HG02938 (cell line): Measurements from ENCODE around the gene RAD9B.
"Not testable (repeated sequence)": the region's sequence is repeated elsewhere in the genome, so short reads cannot be mapped to it uniquely, and the experiment has no call there.

ENCODE experiments used
- ATAC-seq: cut with Tn5 transposase; IDR thresholded peaks from one replicate; pipeline ENCODE4 v1.9.1; 2021; ENCODE audit warnings: mild to moderate bottlenecking, moderate library complexity; ENCODE audit not compliant: unreplicated experiment

RAD9B gene

DNA sequence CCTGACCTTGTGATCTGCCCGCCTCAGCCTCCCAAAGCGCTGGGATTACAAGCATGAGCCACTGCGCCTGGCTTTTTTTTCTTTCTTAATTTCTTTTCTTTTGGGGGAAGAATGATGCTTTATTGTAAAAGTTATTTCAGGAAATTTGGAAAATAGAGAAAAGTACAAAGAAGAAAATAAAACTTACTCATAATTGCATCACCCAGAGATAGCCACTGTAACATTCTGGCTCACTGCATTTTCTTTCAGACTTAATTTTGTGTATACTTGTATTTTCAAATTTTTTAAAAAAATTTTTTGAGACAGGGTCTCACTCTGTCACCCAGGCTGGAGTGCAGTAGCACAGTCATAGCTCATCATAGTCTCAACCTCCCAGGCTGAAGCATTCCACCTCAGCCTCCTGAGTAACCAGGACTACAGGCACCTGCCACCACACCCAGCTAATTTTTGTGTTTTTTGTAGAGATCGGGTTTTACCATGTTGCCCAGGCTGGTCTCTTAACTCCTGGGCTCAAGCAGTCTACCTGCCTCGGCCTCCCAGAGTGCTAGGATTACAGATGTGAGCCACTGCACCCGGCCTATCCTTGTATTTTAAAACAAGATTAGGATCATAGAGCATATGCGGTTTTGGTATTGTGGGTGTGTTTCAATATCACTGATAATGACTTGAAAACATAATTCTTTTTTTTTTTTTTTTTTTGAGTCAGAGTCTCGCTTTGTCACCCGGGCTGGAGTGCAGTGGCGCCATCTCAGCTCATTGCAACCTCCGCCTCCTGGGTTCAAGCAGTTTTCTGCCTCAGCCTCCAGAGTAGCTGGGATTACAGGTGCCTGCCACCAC is 19.0 kb downstream of the RAD9B start:
- not testable (repeated sequence) for ATAC-seq

DNA sequence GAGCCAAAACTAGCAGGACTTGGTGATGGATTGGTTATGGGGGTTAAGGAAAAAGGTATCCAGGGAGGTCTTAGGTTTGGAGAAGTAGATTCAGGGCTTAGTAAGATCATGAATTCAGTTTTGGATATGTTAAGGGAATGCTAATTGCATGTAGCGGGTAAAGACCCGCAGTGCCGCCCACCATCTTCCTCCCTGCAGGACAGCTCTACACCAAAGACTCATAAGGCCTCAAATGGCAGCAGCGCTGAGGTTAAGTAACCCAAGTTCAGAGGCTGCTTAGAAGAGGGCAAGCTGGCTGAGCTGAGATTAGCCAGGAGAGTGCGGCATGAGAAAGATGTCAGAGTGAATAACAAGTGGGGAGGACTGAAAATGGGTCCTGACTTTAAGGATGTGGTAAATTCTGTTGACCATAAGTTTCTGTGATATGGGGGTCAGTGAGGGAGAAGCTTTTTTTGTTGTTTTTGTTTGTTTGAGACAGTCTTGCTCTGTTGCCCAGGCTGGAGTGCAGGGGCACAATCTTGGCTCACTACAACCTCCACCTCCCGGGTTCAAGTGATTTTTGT is 26.2 kb downstream of the RAD9B start:
- ATAC-seq: no peak

DNA sequence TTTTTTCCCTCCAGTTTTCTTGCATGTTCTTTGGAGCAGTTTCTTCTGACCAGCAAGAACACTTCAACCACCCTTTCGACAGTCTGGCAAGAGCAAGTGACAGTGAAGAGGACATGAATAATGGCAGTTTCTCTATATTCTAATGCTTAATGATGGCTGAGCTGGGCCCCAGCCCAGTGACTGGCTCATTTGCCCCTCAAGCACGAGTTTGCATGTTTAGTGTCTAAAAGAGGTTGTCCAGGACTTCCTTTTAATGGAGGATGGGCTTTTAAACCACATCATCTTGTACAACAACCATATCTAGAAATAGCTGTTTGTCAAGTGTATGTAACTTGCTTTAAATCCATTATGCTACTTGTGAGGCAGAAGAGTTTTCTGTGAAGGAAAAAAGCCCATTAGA is 28.4 kb downstream of the RAD9B start:
- no peak for ATAC-seq

DNA sequence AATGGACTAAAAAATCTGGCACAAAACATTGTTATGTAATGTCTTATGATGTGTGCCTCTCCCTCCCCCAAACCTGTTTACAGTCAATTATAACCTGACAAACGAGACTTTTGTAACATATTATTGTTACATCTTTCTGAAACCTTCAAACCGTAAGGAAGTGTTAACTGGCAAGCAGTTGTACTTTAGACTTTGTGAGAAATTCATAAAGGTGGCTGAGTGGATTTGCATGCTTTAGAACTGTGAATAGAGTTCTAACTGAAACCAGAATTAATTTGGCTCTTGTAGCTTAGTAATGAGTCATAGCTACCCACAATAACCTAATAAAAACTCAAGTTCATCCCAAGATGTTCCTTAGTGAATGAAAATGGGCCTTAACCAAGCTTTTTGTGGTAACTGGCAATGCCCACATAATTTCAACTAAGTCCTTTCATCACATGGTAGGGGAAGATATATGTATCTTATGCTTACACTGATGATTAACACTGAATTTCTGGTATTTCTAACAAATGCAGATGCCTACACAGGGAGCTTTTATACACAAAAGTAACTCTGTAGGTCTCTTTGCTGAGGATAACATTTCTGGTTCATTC is 29.7 kb downstream of the RAD9B start:
- peak; percentile 89 for ATAC-seq

DNA sequence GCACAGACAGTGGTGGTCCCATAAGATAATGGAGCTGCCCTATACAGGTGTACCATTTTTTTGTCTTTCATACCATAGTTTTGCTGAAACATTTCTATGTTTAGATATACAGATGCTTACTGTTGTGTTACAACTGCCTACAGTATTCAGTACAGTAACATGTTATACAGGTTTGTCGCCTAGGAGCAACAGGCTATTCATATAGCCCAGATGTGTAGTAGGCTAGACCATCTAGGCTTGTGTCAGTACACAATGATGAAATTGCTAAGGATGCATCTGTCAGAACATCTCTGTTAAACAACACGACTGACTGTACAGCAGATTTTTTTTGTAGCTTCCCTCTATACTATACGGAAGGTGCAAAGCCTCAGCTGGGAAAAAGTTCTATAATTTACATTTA is 30.5 kb downstream of the RAD9B start:
- ATAC-seq: no peak

DNA sequence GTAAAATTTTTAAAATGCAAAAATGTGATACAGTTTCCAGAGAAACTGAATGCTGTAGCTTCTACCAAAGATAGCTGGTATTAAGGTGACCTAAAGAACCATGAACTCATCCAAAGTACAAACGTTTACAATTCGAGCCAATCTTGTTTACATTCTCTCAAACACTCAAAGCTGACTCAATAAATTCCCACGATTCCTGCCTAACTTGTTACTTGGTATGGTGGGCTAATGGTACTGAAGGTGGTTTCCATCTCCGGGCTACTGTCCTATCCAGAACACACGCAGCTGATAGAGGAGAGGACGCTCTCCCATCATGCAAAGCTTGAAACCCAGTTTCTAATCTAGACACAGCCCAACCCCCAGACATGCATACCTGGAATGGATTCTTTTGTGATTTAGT is 31.5 kb downstream of the RAD9B start:
- no peak for ATAC-seq

DNA sequence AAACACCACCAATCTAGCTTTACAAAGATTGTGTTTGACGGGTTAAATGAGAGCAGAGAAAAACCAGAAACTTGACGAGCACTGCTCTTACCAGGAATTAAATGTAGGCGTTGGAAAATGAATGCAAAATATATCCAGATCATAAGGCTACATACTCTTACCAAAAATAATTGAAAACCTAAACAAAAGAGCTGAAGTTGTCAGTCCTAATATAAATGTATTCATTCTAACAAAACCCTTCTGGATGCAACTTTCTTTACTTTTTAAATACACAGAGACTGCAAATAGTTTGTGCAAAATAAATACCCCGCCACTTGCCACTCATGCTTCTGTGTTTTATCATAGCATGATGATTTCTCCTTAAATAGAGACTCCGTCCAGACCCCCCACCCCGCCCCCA is 32.7 kb downstream of the RAD9B start:
- no peak for ATAC-seq

DNA sequence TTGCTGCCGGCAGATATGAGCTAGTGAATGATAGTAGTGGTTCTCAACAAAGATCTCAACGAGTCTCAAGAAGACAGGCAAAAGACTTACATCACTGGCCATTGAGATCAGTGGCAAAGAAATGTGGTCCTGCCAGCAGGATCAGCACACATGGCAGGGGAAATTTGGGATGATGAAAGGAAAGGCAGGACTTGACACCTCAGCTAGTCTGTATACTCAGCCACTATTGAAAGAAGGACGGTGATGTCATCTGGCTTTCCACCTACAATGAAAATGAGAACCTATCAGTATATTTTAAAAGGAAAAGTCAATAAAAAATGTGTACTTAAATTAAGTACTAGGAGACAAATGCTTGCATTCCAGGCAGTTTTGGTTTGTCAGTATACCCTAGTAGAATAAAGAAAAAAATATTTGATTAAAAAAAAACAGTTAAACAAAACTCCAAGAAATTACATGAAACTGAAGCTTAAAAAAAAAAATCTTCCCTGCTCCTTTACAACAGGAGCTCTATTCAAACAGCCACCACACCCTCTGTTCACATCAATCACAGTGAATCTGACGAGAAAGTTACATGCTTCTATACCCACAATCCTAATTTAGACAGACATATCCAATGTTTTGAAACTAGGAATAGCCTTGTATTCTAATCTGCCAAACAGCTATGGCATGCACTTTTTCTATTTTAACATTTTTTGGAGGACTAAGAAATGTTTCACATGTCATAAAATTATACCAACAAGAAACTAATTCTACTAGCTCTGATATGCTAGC is 34.9 kb downstream of the RAD9B start:
- ATAC-seq: no peak

DNA sequence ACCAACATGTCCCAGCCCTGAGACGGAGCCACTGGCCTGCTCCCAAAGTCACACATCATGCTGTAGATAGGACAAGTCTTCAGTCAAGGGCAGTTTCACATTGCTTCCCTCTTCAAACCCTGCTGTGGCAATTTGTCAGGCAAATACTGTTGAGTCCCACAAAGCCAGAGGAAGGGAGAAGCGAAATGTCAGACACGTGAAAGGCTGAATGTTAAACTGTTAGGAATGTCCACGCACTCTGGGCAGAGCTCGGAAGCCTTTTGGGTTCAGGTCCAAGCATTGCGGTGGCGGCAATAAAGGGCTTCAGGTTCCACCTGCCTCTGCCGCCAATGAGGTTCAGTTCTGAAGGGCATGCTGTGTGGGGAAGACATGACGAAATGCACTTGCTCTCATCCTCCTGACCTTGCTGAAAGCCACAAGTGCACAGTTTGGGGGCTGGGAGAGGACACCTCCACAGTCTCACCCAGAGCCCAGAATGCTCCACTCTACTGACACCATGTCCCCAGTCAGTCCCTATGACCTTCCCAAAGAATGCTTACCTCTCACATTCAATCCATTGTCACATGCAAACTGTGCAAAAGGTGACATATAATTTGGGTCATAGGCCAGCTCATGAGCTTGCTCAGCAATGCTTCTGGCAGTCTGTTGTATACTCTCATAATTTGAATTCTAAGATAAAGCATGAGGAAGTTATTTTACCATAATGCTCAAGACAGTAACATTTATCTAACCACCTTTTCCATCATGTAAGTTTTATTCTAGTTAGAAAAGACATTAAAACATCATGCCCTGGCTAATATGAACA is 35.7 kb downstream of the RAD9B start:
- no peak for ATAC-seq

DNA sequence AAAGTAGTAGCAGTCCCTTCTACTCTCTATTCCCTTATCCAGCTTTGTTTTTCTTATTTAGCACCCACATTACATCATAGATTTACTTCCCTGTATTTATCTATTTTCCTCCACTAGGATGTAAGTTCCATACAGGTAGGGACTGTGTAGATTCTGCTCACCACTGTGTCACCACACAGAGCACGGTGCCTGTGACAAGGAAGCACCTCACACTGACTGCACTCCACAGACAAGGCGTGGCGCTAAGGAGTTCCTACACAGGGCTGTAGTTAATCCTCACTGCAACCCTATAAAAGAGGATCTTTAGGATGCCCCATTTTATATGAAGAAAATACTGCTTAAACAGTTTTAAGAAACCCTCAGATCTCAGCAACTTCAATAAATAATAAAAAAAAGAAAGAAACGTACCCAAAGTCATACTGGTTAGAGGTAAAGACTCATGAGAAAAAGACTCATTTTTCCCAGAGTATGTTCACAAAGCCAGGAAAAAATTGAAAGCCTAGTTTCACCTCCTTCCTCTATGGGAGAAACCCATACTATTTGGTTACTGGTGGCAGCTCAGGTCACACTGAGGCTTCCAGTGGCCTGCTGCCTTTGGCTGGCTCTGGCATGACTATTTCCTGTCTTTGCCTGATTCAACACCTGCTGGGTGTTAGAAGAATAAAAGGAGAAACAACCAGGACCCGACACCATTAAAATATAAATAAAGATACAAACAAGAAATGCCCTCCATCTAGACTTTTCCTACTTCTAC is 36.9 kb downstream of the RAD9B start:
- no peak for ATAC-seq

DNA sequence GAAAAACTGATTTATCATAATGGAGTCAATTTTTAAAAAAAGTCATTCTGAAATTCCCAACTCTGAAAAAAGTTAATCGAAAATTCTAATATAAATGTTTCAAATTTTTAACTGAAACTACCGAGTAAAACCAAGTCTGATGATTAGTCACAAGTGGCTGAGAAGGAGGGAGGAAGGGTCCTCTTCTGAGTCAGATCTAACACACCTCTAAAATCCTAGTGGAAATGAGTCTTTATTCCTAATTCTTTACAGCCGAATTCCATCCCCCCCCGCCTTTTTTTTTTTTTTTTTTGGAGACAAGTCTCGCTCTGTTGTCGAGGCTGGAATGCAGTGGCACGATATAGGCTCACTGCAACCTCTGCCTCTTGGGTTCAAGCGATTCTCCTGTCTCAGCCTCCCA is 37.9 kb downstream of the RAD9B start:
- no peak for ATAC-seq

DNA sequence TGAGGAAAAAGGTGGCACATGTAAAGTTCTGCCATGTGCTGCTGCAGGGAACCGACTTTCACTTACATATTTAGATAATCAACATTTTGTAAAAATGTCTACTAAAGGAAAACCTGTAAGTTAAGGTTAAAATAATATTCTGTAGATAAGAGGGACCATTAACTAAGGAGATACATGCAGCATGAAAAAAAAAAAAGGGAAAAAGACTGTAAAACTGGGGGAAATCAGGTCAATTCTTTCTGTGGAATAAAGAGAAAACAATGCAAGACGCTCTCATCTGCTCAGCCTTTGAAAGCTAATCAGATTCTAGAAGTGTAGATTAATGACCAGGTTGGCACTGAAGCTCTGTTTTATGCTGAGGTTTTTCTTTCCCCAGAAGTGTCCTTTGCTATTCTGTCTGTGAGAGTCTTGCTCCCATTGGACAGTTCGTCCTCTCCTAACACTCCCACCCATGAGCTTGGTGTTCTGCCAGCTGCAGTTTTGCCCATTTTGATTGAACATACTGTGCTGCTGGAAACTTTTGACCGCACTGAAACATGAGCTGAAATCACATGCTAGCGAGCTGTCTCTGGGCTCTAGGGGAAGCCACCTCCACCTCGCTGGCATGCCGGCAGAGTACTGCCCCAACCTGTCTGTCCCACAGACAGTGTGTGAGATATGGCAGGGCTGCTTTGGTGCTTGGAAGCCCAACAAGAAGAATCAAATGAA is 41.3 kb downstream of the RAD9B start:
- ATAC-seq: no peak

DNA sequence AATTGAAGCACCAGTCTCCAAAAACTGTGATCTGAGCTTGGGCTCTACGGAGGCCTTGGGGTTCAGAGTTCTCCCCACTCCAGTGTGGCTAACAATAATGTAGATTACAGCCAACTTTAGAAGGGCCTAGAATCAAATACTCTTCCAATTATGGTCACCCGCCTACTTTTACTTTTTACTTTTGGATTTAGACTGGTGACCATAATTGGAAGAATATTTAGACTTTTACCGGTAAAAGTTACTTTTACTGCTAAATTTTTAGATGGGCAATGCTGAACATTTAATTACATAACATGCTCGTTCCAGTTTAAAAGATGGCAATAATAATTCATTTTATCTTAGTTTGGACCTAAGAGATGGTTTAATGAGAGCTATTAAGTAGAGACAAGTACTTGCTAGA is 41.8 kb downstream of the RAD9B start:
- no peak for ATAC-seq

DNA sequence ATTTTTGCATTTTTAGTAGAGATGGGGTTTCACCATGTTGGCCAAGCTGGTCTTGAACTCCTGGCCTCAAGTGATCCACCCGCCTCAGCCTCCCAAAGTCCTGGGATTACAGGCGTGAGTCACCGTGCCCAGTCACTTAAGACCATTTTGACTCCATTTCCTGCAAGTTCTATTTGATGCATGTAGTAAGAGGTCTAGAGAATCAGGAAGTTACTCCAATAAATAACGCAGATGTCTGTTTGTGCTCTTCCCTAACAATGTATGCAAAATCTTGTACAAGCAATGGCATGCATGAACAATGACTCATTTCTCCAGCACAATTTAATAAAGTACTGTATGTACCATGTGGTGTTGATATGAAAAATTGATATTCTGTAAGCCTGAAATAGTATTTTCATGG is 43.1 kb downstream of the RAD9B start:
- ATAC-seq: not testable (repeated sequence)

DNA sequence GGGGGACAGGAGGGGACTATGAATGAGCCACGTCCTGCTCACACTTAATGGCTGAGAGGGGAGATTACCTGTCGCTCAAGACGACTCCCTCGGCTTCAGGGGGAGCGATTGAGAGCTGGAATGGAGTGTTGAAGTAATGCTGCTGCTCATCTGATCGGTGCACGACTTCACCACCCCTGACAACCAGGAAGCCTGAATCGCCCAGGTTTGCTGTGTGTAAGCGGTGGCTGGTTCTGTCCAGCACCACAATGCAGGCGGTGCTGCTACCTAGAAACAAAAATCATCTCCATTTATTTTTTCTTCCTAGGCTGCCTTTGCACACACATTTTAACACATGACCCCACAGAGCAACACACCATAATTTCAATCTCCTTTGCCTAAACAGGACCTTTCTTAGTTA is 43.7 kb downstream of the RAD9B start:
- no peak for ATAC-seq

DNA sequence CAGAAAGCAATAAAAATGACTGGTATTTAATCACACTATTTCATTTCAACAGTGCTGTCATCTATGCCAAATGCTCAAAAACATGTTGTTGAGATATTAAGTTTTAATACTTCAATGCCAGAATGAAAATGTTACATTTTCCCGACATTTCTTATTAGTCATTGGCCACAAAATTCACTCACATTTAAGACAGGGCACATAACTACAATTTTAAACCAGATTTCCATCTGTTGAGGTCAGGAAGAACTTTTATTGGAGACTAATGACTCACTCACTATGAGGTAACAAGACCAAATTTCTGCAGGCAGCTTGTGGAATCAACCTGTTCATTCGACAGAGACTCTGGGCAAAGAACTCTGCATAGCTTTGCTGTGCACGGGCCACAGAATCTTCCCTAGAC is 44.2 kb downstream of the RAD9B start:
- no peak for ATAC-seq

DNA sequence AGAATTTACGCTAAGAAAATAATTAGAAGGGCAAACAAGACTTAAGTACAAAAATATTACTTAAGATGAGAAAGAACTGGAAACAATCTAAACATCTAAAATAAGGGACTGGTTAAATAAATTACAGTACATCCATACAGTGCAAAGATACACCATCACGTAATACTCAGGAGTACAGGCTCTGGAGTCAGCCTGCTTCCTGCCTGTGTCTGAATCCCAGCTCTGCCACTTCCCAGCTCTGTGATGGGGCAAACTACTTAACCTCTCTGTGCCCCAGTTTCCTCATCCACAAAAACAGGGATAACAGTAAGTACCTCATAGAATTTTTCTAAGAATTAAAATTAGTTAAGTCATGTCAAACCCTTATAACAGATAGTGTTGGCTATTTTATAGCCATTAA is 45.0 kb downstream of the RAD9B start:
- ATAC-seq: no peak

DNA sequence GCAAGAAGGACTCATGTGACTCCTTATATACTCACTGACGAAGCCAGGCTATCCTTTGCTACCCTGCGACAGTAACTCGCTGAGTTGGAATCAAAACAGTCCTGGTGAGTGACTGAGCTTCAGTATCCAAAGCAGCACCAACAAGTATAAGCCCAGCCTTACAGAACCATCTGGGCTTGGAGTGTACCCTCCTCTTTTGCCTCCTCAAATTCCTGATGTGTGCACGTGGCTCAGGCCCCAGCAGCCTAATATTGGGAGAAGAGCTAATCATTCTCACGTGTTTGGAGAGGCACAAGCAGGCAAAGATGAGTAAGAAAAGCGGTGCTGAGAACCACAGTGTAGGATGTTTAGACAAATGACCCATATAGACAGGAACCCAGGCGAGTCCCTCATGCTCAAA is 46.5 kb downstream of the RAD9B start:
- no peak for ATAC-seq

DNA sequence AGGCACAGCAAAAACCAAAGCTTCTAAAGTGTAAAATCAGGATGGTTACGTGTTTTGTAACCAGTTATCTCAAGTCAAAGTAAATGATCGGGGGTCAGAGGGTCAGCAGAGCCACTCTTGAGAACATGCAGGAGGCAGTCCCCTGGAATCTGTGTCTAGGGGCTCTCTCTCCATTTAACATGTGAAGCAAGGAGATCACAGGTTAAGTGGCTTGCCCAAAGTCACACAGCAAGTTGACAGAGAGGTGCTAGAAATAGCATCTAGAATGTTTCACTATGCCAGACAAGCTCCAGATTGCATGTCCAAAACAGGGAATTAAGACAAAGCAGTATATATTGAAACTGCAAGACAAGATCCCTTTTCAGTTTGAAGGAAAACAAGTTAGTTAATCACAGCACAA is 47.6 kb downstream of the RAD9B start:
- ATAC-seq: no peak

DNA sequence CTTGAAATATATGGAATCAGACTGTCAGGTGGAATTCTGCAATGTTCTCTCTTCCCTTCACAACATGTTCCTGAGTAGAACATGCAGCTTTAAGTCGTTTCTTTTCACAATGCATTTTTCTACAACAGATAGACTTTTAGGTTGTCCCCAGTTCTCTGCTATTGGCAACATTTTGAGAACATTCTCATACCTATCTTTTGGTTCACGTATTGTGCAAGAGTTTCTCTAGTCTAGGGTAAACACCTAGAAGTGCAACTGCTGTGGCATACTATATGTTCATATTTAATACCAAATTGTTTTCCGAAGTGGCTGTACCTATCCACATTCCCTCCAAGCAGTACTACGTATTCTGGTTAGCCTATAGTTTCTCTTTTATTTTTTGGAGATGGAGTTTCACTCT is 48.9 kb downstream of the RAD9B start:
- ATAC-seq: no peak
